ENCODE results near the gene NOTUM.
"Not testable (repeated sequence)": the region's sequence is repeated elsewhere in the genome, so short reads cannot be mapped to it uniquely, and the experiment has no call there.

NOTUM gene

GRCh38 chr17:81923302-81924260, 37.4 kb downstream of the NOTUM start:
- DNase-seq (ENCODE audit: low read depth) = no peak

- DNase-seq (ENCODE audit: low read depth) = no peak
These were observed 38.3 kb downstream of the NOTUM start for GRCh38 chr17:81922566-81923301.

GRCh38 chr17:81921996-81922565, 38.9 kb downstream of the NOTUM start:
- DNase-seq (ENCODE audit: low read depth) = no peak

DNA sequence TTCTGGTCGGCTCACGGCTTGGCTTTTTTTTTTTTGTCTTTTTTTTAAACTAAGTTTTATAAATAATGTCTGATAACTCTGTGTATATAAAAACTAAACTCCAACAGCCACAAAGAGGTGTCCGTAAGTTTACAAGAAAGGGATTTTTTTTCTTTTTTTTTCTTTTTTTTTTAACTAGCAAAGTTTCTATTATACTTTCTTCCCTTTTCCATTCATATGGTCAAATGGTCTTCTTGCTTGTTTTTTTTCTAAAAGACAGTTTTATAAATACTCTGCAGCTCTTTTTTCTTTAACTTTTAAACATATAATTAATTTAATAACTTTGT, 39.5 kb downstream of the NOTUM start:
- DNase-seq (ENCODE audit: low read depth) = no peak

DNA sequence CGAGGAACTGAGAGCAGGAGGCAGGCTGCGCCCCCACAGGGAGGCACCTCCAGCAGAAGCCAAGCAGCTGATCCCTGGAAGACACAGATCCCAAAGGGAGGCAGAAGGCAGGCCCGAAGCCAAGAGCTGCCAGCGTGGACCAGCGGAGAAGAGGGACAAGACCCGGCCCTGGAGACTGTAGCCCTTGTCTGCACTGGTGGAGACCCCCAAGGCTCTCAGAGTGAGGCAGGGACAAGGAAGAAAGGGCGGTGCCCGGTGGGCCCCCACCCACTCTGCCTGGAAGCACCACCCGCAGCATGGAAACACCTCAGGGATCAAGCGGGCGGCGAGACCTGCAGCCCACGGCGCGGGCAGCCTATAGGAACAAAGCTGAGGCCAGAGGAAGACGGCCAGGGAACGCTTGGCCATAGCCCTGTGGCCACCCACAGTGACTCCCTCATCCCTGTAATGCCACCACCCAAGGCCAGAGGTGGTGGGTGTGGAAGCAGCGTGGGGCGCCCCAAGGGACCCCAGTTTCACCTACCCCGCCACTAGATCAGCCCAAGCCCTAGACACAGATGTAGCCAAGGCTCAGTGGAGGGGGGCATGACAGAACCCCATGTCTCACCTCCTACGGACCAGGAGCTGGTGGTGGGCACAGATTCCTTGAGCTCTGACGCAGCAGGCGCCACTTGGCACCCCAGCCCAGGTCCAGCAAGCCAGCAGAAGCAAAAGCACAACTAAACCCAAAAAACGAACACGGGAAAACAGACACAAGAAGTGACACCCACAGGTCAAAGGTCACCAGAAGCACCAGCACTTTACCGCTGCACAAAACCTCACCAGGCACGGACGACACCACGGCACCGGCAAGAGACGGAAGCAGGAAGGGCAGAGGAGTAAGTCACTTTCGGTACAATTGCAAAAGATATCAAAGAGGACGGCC, 40.1 kb downstream of the NOTUM start:
- DNase-seq (ENCODE audit: low read depth) = no peak

DNA sequence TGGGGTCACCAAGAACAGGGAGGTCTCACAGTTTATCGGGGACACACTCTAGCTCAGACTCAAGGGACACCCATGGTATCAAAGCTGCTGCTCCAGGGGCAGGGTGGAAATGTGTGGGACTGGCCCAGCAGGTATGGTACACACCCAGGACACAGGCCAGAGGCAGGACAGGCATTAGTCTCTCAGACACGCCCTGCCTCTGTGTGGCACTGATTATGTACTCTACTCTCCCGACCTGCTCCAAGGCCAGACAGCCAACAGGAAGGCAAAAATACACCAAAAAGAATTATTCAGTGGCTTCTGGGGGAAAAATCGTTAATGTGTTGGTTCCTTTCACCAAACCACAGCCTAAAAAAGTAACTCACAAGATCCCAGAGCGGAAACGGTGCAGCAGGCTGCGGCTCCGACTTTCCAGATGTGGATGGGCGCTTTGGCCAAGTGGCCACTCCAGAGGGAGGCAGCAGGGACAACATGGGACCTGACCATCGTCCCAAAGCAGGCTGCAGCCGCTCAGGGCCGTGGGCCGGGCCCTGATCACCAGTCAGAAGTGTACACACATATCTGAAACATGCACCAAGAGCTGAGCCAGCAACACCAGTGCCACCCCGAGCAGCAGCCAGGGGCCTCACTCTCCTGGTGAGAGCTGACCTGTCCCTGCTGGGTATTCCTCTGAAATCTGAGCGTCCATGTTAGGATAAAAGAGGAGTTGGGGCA, 42.0 kb downstream of the NOTUM start:
- DNase-seq (ENCODE audit: low read depth) = no peak

- not testable (repeated sequence) for DNase-seq (ENCODE audit: low read depth)
These were observed 42.7 kb downstream of the NOTUM start for GRCh38 chr17:81918333-81918669.

DNA sequence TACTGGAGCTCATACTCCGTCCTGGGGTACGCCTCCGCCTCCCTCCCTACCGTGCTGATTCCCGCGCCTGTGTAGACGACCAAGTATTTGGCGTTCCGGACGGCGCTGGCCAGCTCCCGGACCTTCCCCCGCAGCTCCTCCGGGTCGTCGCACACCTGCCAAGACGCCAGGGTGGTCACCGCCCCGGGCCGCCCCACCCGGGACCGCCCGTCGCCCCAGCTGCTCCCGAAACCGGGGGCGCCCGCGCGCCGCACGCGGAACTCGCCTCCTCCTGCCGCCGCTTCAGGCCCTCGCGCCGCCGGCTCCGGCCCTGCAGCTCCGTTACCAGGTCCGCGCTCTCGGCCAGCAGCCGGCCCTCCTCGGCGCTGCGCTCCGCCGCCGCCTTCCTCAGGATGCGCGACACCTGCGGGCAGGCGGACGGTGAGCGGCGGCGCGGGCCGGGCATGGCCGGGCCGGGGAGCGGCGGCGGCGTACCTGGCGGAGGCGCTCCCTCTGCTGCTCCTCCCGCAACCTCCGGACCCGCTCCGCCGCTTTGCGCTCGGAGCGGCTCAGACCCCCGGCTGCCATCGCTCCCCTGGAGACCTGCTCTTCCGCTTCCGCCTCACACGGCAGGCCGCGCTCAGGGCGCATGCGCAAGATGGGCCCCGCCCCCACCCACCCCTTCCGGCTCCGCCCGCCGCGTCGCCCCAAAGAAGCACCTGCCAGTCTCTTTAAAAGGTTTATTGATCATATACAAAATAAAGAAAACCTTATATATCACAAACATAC, 43.2 kb downstream of the NOTUM start, which contains the start of gene SIRT7:
Gene SIRT7 (minus strand): TSS at position 612 of the 768 bp plus-strand sequence. CDS start 45 bp downstream, at position 567.
- DNase-seq (ENCODE audit: low read depth) = peak; percentile 73

DNA sequence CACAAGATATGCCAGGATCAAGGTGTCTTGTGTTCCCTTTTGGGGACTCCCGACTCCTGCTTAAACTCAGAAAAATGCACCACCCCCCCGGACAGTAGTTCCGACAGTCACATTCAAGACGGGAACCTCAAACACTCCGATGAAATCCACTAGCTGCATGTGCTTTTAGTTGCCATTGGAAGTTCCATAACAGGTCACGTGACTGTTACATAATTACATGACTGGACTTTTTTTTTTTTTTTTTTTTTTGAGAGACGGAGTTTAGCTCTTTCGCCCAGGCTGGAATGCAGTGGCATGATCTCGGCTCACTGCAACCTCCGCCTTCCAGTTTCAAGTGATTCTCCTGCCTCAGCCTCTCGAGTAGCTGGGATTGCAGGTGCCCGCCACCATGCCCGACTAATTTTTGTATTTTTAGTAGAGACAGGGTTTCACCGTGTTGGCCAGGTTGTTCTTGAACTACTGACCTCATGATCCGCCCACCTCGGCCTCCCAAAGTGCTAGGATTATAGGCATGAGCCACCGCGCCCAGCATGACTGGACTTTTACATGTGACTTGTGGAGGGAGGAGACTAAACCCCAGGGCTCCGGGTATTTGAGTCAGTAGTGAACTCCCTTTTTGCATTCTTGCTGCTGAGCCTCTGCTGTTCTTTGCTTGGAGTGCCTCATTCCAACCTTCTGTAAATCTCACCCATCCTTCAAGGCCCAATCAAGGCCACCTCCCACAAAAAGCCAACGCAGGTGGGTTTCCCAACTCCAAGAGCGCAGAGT, 44.6 kb downstream of the NOTUM start:
- no peak for DNase-seq (ENCODE audit: low read depth)

DNA sequence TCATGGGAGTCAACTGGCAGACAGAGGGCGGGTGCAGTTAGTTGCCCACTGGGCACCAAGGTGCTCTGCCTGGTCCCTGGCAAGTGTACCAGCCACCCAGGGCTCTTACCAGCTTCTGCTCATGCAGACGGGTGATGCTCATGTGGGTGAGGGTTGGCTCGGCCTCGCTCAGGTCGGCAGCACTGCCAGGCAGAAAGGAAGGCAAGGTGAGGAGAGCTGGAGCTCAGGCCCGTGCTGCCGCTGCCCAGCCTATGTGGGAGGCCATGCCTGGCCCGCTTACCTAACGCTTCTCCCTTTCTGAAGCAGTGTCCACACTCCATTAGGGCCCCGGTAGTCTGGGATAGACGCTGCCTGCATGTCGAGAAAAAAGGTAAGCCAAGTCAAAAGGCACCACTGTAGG, 45.7 kb downstream of the NOTUM start:
- no peak for DNase-seq (ENCODE audit: low read depth)

DNA sequence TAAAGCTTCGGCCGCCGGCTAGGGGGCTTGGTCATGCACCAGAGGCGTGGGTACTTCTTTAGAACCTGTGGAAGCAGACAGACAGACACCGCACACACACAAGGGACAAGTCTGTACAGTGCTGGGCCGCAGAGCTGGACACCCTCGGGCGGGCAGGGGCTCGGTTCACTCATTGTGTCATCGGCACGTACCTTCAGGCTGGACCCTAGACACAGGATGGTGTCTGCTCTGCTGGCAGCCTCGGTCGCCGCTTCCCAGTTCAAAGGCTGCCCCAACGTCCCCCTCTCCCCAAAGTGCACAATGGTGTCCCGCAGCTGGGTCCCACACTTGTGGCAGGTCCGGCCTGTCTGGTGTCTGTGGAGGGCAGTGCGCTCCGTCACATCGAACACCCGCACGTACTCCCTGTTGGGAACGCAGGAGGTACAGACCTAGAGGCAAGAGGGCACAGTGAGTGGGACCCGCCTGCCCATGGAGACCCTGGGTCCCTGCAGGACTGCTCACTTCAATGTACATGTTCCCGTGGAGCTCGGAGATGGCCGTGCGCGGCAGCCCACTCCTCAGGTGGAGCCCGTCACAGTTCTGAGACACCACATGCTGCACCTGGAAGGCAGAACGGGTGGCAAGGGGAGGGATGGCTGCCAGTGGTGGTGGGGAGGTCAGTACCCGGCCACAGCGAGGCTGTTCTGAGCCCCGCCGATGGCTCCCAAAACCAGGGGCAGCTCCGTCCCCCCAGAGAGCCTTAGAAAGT, 46.7 kb downstream of the NOTUM start:
- no peak for DNase-seq (ENCODE audit: low read depth)

DNA sequence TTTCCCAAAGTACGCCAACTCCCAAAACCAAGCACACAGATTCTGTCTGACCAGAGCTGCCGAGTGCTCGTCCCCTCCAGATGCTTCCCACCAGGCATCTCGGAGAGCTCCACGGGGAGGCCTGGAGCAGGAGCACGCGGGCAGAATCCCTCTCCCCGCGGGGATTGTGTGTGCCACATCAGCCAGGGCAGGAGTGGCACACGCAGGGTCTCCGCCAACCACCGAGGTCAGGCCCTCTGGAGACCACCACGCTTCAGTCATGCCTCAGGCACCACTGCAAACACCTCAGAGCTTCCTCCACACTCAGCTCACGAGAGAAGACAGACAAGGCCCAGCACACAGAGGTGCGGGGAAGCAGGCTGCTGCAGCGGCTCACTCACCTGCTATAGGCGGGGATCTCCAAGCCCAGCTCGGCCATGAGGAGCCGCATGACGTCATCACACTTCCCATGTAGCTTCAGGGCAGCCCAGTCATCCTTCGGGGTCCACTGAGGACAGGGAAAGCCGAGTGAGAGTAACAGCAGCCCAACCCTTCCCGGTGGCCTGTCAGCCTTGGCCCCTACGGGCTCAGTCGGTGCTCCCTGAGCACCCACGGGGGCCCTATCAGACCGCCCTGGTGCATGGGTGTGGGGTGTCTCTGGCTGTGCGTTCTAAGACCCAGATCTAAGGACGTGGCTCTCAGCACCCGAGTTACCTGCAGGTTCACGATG, 47.4 kb downstream of the NOTUM start:
- DNase-seq (ENCODE audit: low read depth) = no peak

DNA sequence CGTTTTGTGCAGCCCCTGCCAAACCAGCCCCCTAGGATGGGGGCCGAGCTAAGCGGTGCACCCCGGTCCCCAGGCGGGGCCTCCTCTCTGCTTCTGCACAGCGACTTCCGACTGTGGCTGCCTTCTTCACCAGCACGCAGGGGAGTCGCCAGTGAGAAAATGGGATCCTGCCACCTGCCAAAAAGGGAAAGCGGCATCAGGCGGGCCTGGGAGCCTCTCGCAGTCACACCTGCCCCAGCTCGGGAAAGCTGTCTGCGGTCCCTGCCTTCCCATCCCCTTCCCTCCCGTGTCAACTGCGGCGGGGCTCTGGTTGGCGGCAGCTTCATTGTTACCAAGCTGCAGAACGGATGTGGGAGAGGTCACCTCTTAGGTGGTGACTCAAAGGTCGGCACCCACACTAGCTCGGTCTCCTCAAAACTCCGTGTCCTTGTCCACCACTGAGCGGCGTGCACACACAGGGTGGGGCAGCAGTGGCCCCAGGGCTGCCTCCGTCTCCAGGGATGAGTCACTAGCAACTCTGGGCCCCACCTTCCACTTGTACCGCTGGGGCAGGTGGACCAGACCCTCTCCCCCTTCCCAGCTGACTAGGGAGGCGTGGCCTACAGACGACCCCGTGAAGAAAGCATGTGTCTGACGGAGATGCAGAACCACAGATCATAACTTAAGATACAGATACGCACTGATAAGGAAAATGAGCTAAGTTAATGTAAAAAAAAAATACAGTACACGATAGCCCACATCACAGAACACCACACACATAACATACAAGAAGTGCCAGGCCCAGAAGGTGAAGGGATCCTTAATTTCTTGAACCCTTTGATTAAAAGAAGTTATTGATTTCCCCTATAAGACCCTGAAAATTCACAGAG, 48.3 kb downstream of the NOTUM start:
- no peak for DNase-seq (ENCODE audit: low read depth)

GRCh38 chr17:81911969-81912368, 49.0 kb downstream of the NOTUM start:
- DNase-seq (ENCODE audit: low read depth) = no peak

DNA sequence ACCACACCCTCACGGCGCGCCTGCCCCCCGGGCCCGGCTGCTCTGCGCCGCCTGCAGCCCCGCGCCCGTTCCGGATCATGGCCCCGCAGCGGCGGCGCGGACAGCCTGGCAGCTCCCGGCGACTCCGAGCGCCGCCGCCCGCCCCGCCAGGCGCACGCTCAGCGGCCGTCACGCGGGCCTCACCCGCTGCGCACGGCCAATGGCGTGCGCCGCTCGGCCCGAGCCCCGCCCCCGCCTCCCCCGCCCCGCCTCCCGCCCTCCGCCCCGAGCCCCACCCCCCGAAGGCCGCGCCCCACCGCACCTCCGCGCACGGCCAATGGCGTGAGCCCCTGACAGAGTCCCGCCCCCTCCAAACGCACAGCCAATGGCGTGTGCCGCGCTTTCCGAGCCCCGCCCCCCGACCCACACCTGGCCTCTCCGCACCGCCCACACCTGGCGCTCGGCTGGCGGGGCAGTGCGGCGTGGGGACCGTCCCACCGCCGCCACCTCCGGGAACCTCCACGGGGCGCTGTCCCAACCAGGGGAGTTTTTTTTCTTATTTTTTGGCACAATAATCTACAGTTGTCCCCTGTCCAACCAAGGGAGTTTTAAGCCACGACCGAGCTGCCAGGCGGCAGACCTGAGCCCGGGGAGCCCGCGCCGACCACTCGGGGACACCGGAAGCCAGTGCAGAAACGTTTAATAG, 49.6 kb downstream of the NOTUM start, which contains the start of gene PCYT2:
Gene PCYT2 (minus strand): TSS at position 123 of the 685 bp plus-strand sequence. CDS start 44 bp downstream, at position 79.
- peak; percentile 94 for DNase-seq (ENCODE audit: low read depth)

DNA sequence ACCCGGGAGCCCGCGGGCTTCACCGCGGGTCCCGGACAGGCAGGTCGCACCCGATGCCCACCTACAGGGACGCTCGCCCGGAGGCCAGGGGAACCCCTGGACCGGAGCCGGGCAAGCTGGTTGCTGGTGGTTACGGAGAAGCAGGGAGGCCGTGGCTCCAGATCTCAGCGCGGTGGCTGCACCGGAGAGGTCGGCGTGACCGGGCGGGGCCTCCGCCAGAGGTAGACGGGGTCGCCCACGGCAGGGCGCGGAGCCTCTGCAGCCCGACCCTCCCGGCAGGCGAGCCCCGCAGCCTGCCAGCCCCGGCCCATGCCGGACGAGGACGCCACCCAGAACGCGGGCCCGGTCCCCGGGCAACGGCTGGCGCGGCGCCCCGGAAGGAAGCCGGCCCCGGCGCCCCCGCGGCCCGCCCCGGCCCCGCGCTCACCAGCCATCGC, 50.1 kb downstream of the NOTUM start:
- DNase-seq (ENCODE audit: low read depth) = no peak
